GM18505 (cell line): ENCODE results near the gene CYP1A2.
"Not testable (repeated sequence)": the region's sequence is repeated elsewhere in the genome, so short reads cannot be mapped to it uniquely, and the experiment has no call there.

Source experiments
- ATAC-seq: cut with Tn5 transposase; IDR thresholded peaks from one replicate; pipeline ENCODE4 v1.9.1; 2021; ENCODE audit not compliant: unreplicated experiment
- POLR2A ChIP-seq: IDR thresholded peaks from 4 replicates; pipeline ENCODE4 v1.6.1; 2011; ENCODE audit warnings: borderline replicate concordance; ENCODE audit not compliant: insufficient read depth, insufficient read length; ENCODE audit errors: extremely low read depth

Gene CYP1A2

GRCh38 chr15:74779162-74779648, 30.6 kb downstream of the CYP1A2 start:
- no peak for ATAC-seq
- no peak for TF ChIP-seq POLR2A

GRCh38 chr15:74780523-74781430, 32.1 kb downstream of the CYP1A2 start:
- ATAC-seq: no peak
- peak; percentile 54 for TF ChIP-seq POLR2A

- peak; percentile 66 for TF ChIP-seq POLR2A
Measured at GRCh38 chr15:74781431-74782258, 33.0 kb downstream of the CYP1A2 start, which contains the start of gene CSK. CSK (plus strand) TSS chr15:74782080; CDS start chr15:74798298, 16,218 bp downstream.

DNA sequence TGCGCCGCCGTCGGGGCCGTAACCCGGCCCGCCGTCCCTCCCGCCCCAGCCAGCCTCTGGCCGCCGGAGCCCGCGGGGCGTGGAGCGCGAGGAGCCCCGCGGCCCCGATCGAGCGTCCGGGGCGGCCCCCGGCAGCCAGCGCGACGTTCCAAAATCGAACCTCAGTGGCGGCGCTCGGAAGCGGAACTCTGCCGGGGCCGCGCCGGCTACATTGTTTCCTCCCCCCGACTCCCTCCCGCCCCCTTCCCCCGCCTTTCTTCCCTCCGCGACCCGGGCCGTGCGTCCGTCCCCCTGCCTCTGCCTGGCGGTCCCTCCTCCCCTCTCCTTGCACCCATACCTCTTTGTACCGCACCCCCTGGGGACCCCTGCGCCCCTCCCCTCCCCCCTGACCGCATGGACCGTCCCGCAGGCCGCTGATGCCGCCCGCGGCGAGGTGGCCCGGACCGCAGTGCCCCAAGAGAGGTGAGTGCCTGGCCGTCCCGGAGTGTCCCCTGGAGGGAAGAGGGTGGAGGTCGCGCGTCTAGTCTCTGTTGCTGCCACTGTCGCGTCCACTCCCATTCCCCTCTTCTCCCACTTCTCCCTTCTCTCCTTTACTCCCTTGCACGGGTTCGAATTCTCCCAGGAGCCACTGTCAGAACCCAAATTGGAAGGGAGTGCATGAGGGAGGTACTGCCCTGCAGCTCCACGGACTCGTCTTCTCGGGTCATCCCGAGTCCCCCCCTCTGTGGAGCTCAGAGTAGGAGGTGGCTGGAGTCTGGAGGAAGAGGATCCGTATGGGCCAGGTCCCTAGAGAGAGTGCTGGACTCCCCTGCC, 33.8 kb downstream of the CYP1A2 start:
- ATAC-seq: peak; percentile 13
- TF ChIP-seq POLR2A: peak; percentile 7

More at GRCh38 chr15:74781431-74782258, 33.0 kb downstream of the CYP1A2 start, which contains the start of gene CSK:
- peak; percentile 36 for ATAC-seq

GRCh38 chr15:74783072-74783807, 34.6 kb downstream of the CYP1A2 start:
- peak; percentile 43 for TF ChIP-seq POLR2A
- ATAC-seq: no peak

GRCh38 chr15:74783808-74784175, 35.1 kb downstream of the CYP1A2 start:
- ATAC-seq: no peak
- no peak for TF ChIP-seq POLR2A

DNA sequence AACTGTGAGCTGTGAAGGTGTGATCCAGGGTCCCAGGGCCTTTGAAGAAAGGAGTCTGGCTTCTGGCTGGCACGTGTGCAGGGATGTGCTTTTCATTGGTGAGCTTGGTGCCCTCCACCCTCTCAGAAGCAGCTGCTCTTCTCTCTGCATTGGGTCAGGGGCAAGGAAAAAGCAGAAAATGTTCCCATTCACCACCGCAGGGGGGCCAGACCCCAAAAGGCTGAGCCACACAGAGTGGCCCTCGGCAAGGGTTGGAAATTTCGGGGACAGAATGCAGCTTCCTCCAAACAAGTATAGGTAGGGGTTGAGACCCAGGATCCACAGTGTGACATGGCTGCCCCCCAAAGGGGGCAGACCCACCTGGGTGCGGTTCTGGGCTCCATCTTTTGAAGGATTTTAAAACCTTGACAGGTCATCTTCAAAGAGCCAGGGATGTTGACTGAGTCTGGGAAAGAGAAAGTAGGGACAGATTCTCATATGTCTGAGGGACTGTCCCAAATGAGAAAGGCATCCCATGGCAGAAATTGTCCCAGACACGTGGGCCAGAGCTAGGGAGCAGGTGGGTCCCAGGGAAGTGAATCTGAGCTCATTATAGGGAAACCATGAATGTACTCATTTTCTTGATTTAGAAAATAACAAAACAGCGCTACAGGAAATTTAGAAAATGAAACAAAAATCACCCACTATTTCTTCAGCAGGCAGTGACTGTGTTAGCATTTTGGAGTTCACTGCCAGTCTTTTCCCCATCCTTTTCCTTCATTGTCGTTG, 36.0 kb downstream of the CYP1A2 start:
- TF ChIP-seq POLR2A: peak; percentile 27
- no peak for ATAC-seq

DNA sequence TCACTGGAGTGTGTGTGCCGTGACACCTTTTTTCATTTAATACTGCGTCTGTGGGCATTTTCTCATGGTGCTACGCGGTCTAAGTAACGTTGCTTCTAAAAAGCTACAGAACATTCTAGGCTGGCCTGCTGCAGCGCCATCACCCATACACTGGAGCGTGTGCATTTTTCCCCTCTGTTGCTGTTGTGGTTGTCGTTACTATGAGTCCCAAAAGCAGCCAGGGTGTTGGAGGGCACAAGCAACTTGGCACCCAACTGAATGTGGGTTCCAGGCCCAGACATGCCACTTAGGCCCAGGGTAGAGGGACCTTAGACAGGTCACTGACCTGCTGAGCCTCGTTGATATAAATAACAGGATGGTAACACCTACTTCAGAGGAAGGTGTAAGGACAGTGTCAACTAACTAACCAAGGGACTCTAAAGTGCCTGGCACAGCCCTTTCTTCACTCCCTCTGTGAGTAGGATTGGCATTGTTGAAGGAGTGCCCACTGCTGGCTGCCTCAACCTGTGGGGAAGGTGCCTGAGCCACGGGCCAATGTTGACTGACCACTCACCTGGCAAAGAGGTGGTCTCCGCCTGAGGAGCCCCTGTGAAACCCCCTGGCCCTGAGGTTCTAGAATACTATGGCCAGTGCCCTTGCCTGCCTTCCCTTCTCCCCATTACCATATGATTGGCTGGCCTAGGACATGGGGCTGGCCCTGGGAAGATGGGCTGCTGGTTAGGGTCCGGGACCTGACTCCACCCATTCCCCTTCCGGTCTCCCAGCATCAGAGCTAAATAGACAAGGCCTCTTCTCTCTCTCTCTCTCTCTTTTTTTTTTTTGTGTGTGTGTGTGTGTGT, 36.8 kb downstream of the CYP1A2 start:
- no peak for ATAC-seq
- peak; percentile 57 for TF ChIP-seq POLR2A

DNA sequence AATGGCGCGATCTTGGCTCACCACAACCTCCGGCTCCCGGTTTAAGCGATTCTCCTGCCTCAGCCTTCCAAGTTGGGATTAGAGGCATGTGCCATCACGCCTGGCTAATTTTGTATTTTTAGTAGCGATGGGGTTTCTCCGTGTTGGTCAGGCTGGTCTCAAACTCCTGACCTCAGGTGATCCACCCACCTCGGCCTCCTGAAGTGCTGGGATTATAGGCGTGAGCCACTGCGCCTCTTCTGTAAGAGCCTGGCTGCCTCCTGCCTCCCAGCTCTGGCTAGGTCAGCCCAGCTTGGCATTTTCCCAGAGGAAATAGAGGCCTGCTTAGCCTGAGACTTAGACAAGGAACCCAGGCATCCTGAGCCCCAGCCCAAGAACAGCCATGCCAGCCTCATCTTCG, 37.4 kb downstream of the CYP1A2 start:
- ATAC-seq: not testable (repeated sequence)

DNA sequence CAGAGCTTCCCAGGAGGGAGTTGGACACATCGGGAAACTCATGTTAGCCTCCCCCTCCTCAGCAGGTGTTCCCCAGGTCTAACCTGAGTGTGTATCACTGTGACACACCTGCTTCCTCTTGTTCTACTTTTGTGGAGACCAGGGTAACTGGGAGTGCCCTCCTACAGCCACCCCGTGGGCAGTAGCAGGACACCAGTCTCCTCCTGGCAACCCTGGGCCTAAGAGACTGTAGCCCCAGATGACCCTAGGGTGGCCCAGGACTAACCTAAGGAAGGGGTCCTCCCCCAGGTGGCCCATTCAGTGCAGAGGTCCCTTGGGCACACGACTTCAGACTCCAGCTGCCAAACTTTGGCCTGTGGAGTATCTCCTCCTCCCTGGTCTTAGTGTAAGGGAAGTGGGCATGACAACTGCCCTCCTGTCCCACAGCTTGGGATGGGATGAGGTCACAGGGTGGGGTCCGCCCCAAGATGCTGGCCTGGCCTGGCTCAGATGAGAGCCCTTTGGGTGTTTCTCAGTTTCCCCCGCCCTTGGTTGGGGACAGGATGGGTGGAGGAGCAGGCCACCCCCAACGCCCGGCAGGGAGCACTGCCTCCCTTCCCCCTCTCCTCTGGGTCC, 38.0 kb downstream of the CYP1A2 start:
- peak; percentile 41 for TF ChIP-seq POLR2A

More for the DNA sequence above, 38.0 kb downstream of the CYP1A2 start:
- ATAC-seq: no peak
